Mucosa of stomach (tissue), 1 donor: ENCODE results near the gene CSGALNACT2.

Experiments
- H3K27me3 ChIP-seq: one replicate; pipeline ENCODE4 v1.7.0; 2013; ENCODE audit warnings: mild to moderate bottlenecking, low read length; ENCODE audit not compliant: control insufficient read depth, insufficient read depth
- H3K36me3 ChIP-seq: one replicate; pipeline ENCODE4 v1.7.0; 2013; ENCODE audit warnings: low read length; ENCODE audit not compliant: control insufficient read depth, insufficient read depth
- H3K4me1 ChIP-seq: one replicate; pipeline ENCODE4 v1.7.0; 2013; ENCODE audit warnings: mild to moderate bottlenecking, low read length; ENCODE audit not compliant: control insufficient read depth, insufficient read depth
- H3K4me3 ChIP-seq: one replicate; pipeline ENCODE4 v1.7.0; 2013; ENCODE audit warnings: low read length
- H3K9ac ChIP-seq: one replicate; pipeline ENCODE4 v1.7.0; 2013; ENCODE audit warnings: mild to moderate bottlenecking, low read length, moderate library complexity
- H3K9me3 ChIP-seq: one replicate; pipeline ENCODE4 v1.7.0; 2013; ENCODE audit warnings: mild to moderate bottlenecking, low read length, moderate library complexity; ENCODE audit not compliant: control insufficient read depth
- donor health status: Pancreatic carcinoma.

CSGALNACT2 gene

DNA sequence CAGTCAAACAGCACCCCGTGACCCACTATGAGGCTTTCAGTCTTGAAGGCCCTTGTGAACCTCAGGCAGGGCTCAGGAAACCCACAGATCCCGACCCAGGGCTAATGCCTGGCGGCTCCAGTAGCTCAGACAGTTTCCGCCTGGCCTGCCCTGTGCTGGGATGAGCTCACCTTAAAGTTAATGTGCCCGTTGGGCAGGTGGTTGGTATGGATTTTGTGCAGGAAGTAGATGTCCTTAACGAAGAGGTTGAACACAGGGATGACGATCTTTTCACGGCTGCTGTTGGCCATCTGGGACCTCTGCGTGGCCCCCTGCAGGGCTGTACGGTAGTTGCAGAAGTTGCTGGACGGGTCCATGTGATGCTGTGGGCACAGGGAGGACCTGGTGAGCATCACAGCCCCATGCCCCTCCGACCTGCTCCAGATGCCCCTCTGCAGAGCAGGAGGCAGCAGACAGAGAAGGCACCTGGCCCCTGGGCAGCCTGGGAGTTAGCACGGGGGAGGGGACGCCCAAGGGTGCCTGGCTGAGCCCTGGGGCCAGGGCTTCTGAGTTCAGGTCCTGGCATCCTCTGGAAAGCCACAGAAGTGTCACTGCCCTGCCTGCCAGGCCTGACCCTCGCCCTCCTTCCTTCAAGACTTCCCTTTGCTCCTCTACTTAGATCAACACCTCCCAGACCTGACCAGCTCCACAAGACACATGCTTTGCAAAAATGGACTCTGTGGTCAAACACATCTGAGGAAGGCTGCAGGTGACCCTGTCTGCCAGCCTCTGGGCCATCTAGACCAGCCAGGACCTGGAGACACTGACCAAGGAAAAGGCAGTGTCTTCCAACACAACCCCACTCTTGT is 59.8 kb downstream of the CSGALNACT2 start:
- H3K9ac ChIP-seq = no peak overlapping the region
- H3K27me3 ChIP-seq = peaks cover 14% of the 10 kb centered on the region
- no peaks in the 10 kb centered on the region for H3K36me3 ChIP-seq
- no peaks in the 10 kb centered on the region for H3K9me3 ChIP-seq
- H3K4me3 ChIP-seq = no peak overlapping the region
- no peaks in the 10 kb centered on the region for H3K4me1 ChIP-seq

DNA sequence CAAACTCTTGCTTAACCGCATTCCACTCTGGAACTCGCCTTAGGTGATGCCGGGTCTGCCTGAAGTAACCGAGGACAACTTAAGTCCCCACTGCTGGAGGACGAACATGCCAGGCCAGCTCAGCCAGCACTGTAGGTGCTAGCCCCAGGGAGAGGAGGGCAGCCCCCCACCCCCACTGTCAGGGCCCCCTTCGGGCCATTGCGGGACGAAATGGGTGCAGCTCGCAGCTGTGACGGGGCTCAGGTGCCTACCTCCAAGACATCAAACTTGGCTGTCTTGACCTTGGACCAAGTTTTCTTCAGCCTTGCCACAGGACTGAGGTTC is 60.4 kb downstream of the CSGALNACT2 start:
- no peaks in the 10 kb centered on the region for H3K36me3 ChIP-seq
- H3K27me3 ChIP-seq = peaks cover 14% of the 10 kb centered on the region
- H3K4me1 ChIP-seq = no peaks in the 10 kb centered on the region
- no peak overlapping the region for H3K9ac ChIP-seq
- no peak overlapping the region for H3K4me3 ChIP-seq
- no peaks in the 10 kb centered on the region for H3K9me3 ChIP-seq

DNA sequence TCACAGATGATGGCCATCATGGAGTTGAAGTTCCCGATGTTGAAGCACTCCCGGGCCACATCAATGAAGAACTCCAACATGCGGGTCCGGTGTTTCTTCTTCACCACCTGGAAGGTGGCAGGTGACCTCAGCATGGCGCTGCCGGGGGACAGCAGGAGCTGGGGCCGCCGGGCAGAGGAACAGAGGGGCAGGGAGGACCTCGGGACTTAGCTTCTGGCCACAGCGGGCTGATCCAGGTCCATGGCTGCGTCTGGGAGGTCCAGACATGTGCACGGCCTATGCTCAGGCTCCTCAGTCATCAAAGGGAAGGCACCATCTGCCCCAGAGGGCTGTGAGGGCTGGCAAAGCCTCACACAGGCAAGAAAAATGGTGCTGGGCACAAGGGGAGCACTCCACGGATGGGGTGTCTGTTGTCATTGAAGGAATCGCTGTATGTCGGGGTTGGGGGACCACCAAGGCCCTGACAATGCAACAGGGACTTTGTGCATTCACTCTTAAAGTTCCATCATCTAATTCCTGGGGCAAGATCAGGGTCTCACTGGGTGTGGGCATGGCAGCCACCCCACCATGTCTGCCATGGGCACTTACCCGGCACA is 60.9 kb downstream of the CSGALNACT2 start:
- no peaks in the 10 kb centered on the region for H3K4me1 ChIP-seq
- no peaks in the 10 kb centered on the region for H3K9me3 ChIP-seq
- H3K27me3 ChIP-seq = peaks cover 14% of the 10 kb centered on the region
- no peak overlapping the region for H3K9ac ChIP-seq
- no peak overlapping the region for H3K4me3 ChIP-seq
- no peaks in the 10 kb centered on the region for H3K36me3 ChIP-seq

DNA sequence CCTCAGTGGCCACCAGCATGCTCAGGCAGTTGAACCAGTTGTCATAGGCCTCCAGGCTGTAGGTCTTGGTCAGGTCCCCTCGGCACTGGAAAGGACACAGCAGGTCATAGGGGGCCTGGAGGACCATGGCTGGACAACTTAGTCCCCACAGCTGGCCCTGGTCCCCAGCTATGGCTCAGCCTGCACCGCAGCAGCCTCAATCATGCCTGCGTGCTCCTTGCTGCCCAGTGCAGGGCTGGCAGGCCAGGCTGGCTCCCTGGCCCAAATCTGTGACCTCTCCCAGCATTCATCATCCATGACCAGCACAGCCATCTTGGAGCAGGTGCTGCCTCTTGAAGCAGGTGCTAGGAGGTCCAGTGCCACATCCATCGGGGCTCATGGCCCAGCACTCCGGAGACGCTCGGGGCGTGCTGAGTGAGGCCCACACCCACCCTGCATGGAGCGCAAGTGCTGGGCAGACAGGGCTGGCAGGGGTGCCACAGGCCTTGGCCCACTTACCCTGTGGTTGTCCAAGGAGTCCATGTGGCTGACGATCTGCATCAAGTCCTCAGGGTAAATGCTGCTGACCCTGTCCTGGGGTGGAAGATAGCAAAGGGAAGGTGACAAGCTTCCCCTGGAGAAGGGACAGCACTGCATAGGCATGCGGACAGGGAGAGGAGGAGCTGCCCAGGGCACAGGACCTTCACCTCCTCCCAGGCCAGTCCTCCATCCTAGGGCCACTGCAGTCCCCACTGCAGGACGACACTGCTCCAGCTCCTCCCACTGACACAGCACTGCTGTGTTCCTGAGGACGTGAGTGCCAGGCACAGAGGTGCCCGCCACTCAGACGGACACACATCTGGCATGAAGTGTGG is 61.7 kb downstream of the CSGALNACT2 start:
- no peak overlapping the region for H3K4me3 ChIP-seq
- H3K4me1 ChIP-seq = peaks cover 4% of the 10 kb centered on the region
- H3K27me3 ChIP-seq = peaks cover 14% of the 10 kb centered on the region
- H3K9me3 ChIP-seq = no peaks in the 10 kb centered on the region
- no peak overlapping the region for H3K9ac ChIP-seq
- H3K36me3 ChIP-seq = no peaks in the 10 kb centered on the region

DNA sequence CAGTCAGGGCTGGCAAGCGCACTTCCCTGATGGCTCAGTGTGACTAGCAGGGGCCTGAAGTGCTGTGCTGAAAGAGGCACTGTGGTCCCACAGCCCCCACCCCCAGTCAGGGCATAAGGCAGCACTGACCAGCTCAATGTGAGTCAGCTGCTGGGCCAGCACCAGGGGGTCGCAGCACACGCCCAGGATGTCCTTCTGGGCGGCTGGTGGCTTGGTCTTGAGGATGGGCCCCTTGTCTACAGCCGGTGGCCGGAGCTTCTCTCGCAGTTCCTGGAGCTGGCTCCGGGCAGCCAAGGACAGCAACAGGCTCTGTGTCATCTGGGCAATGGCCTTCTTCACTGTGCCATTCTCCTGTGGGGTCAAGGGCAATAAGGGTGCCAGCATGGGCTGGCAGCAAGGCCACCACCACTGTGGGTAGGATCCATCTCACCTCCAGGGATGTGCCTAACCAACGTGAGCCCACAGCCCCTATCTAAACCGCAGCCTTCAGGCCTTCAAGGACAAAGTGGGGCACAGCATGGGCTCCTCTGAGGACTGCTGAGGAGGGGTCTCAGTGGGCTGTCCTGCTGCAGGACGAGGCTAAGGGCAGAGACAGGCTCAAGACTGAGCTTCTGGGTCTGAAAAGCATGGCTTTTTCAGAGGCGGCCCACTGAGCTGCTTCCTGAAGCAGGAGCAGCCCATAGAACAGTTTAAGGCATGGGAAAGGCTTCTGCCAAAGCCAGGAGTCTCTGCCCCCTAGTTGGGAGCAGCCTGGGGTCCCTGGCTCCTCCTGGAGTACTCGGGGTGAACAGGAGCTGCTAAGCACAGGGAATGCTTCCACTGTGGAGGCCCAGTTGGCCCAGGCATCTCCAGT is 62.5 kb downstream of the CSGALNACT2 start:
- H3K4me3 ChIP-seq = no peak overlapping the region

DNA sequence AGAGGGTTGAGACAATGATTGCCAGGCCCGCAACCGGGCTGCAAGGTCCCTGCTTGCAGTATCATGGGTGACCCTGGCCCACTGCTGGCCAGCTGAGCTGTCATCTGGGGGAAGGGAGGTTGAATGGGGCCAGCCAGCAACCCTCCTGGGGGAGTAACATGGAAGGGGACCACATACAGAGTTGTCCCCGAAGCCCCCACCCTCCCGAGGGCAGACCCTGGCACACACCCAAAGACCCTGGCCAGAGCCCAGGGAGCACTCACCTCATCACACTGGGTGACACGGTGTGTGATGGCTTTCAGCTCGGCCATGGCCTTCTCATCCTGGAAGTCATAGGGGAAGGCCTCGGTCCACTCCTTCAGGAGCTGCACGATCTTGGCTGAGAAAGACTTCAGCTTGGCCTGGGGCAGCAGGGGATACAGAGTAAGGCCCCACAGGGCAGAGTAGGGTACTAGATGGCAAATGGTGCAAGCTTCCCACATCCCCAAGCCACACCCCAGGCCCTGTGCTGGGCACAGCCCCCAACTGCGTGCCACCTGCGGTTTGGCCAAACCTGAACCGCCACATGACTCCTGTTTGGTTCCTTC is 63.4 kb downstream of the CSGALNACT2 start:
- no peak overlapping the region for H3K9ac ChIP-seq
- peaks cover 14% of the 10 kb centered on the region for H3K27me3 ChIP-seq
- no peaks in the 10 kb centered on the region for H3K36me3 ChIP-seq
- no peaks in the 10 kb centered on the region for H3K9me3 ChIP-seq
- no peak overlapping the region for H3K4me3 ChIP-seq
- H3K4me1 ChIP-seq = peaks cover 6% of the 10 kb centered on the region

More for the DNA sequence above, 62.5 kb downstream of the CSGALNACT2 start:
- Histone ChIP-seq H3K27me3 (peaks cover 14% of the 10 kb centered on the region), H3K9me3 (no peaks in the 10 kb centered on the region), H3K36me3 (no peaks in the 10 kb centered on the region), H3K4me1 (peaks cover 6% of the 10 kb centered on the region), H3K9ac (no peak overlapping the region)

DNA sequence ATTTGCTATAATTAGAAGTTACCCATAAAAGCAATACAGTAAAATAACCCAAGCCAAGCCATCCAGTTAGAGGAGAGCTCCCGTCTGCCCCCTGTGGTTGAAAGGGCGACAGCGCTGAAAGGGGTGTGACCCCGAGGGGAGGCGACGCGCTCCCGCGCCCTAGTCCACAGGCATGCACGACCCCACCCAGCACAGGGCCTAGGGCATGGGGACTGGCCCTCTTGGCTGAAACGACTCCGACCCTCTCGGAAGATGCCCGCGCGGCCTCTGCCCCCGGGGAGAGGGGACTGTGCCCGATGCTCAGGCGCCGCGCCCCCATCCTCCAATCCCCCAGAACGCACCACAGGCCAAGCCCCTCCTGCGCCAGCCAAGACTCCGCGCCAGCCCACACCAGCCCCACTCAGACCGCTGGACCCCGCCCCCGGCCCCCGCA is 64.0 kb downstream of the CSGALNACT2 start:
- Histone ChIP-seq H3K36me3 (no peaks in the 10 kb centered on the region), H3K4me1 (peaks cover 6% of the 10 kb centered on the region), H3K27me3 (peaks cover 14% of the 10 kb centered on the region), H3K4me3 (no peak overlapping the region), H3K9me3 (no peaks in the 10 kb centered on the region), H3K9ac (no peak overlapping the region)

DNA sequence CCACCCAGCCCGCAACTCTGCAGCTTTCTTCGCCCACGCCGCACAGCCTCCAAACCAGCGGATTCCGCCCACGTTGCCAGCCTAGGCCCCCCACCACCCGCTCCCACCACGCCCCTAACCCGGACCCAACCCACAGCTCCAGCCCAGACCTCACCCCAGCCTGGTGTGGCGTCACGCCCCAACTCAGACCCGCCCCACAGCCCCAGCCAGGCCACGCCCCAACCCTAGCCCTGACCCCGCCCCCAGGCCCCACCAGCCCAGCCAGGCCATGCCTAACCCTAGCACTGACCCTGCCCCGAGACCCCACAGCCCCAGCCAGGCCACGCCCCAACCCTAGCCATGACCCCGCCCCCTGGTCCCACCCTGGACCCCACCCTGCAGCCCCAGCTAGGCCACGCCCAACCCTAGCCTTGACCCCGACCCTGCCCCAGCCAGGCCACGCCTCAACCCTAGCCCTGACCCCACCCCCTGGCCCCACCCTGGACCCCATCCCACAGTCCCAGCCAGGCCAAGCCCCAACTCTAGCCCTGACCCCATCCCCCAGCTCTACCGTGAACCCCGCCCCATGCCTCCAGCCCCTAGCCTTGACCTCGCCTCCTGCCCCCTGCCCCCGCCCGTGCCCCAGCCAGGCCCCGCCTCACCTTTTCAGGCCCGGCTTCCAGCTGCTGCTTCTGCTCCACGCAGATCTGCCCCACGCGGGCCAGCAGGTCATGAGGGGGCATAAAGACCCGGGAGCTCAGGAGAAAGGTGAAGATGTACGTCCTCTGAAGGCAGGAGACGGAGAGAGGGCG is 64.6 kb downstream of the CSGALNACT2 start:
- H3K9me3 ChIP-seq = no peaks in the 10 kb centered on the region
- peaks cover 14% of the 10 kb centered on the region for H3K27me3 ChIP-seq
- H3K4me1 ChIP-seq = peaks cover 6% of the 10 kb centered on the region
- no peak overlapping the region for H3K4me3 ChIP-seq
- no peak overlapping the region for H3K9ac ChIP-seq
- H3K36me3 ChIP-seq = no peaks in the 10 kb centered on the region

DNA sequence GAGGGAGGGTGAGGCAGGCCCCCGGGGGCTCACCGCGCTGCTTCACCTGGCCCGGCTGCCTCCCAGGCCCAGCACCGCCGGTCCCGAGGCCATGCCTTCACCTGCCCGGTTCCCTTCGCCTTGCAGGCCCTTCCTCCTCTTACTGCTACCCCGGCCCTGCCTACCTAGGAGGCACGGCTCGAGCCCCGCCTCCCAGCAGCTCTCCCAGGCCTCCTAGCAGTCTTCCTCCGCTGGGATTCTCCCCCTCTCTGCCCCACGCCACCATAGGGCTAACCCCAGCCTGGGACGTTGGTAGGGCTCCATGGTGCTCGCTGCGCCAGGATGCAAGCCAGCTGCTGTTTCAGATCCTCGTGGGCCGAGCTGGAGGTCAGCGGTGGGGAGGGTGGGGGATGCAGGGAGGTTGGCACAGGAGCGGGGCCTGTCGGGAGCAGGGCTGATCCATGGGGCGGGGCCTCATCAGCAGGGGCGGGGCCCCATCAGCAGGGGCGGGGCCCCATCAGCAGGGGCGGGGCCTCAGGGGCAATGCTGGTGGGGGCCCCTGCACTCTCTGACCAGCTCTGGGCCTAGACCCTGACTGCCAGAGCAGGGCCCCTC is 65.3 kb downstream of the CSGALNACT2 start:
- Histone ChIP-seq H3K4me3 (no peak overlapping the region), H3K4me1 (peaks cover 6% of the 10 kb centered on the region), H3K9me3 (no peaks in the 10 kb centered on the region), H3K27me3 (peaks cover 14% of the 10 kb centered on the region), H3K9ac (no peak overlapping the region), H3K36me3 (no peaks in the 10 kb centered on the region)

DNA sequence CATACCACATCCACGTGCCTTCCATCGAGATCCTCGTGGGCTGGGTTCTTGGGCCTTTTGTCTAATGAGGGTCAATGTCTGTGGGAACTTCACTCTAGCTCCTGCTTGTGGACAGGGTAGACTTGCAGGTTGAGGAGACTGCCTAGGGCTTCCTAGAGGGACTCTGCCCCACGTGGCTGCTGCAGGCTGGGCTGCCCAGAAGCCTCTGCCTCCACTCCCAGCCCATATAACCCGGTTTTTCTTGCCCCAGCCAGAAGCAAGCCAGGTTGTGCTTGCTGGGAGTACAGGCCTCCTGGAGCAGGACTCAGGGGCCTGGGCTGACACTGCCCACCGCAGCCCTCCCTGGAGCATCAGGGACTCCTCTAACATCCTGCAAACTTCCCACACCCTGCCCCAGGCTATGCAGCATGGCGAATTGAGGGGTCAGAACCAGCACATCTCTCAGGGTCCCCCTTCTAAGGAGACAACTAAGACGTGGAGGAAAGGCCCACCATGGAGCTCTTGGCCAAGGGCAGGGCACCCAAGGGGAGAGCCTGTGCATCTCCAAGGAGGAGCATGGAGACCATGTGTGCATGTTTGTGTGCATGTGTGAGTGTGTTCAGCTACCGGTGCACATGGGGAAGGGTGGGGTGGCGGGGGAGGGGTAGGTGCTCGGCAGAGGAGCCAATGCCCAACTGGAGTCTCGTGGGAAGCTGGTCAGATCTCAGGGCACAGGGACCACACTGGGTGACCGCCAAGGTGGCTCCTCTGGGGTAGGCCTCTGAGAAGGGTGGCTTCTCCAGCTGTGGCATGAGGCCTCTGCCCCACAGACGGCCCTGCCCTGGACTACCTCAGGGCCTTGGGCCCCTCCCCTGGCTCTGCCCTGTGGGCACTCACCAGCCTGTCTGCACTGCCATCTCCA is 66.0 kb downstream of the CSGALNACT2 start:
- Histone ChIP-seq H3K4me3 (no peak overlapping the region), H3K4me1 (peaks cover 6% of the 10 kb centered on the region), H3K9me3 (no peaks in the 10 kb centered on the region), H3K36me3 (no peaks in the 10 kb centered on the region), H3K27me3 (peaks cover 14% of the 10 kb centered on the region), H3K9ac (no peak overlapping the region)
